Loucy (cell line): ENCODE data around the gene TIMP2.

Experiments
- H2AFZ ChIP-seq: fragments of 200-600 bp; sonication (generic); 2 replicates; pipeline ENCODE4 v1.6.0; 2016; ENCODE audit warnings: antibody characterized with exemption, mild to moderate bottlenecking, low read length, moderate library complexity
- H3F3A ChIP-seq: fragments of 200-600 bp; 2 replicates; pipeline ENCODE4 v1.6.0; 2016; ENCODE audit warnings: antibody characterized with exemption, low read depth, mild to moderate bottlenecking
- H3K27me3 ChIP-seq: fragments of 200-600 bp; sonication (generic); 2 replicates; pipeline ENCODE4 v1.6.1; 2014; ENCODE audit warnings: low read length, mild to moderate bottlenecking; ENCODE audit not compliant: insufficient read depth, poor library complexity, severe bottlenecking
- H3K36me3 ChIP-seq: fragments of 200-600 bp; sonication (generic); 2 replicates; pipeline ENCODE4 v1.6.1; 2016; ENCODE audit warnings: low read length; ENCODE audit not compliant: insufficient read depth
- H3K4me1 ChIP-seq: fragments of 200-600 bp; sonication (generic); 2 replicates; pipeline ENCODE4 v1.5.1; 2014; ENCODE audit warnings: low read length, mild to moderate bottlenecking; ENCODE audit not compliant: insufficient read depth, poor library complexity, severe bottlenecking
- H3K4me2 ChIP-seq: fragments of 200-600 bp; sonication (generic); 2 replicates; pipeline ENCODE4 v1.6.0; 2014; ENCODE audit warnings: antibody characterized with exemption, low read length, low read depth, mild to moderate bottlenecking; ENCODE audit not compliant: poor library complexity, severe bottlenecking
- H3K4me3 ChIP-seq: fragments of 200-600 bp; sonication (generic); 2 replicates; pipeline ENCODE4 v1.5.1; 2014; ENCODE audit warnings: low read length, mild to moderate bottlenecking, mixed read lengths; ENCODE audit not compliant: poor library complexity, severe bottlenecking
- H3K79me2 ChIP-seq: fragments of 200-600 bp; sonication (generic); 2 replicates; pipeline ENCODE4 v1.6.1; 2014; ENCODE audit warnings: low read length; ENCODE audit not compliant: insufficient read depth
- H3K9ac ChIP-seq: fragments of 200-600 bp; sonication (generic); 2 replicates; pipeline ENCODE4 v1.6.0; 2014; ENCODE audit warnings: mild to moderate bottlenecking, low read depth, low read length, moderate library complexity; ENCODE audit not compliant: poor library complexity, severe bottlenecking
- H3K9me2 ChIP-seq: fragments of 200-600 bp; sonication (generic); replicated peaks from 2 replicates; pipeline ENCODE4 v1.6.1; 2016; ENCODE audit warnings: low read depth, low read length, mixed read lengths
- H3K9me3 ChIP-seq: fragments of 200-600 bp; sonication (generic); 2 replicates; pipeline ENCODE4 v1.6.1; 2014; ENCODE audit warnings: mild to moderate bottlenecking, antibody characterized with exemption, low read length, low read depth; ENCODE audit not compliant: insufficient read depth
- H4K20me1 ChIP-seq: fragments of 200-600 bp; sonication (generic); 2 replicates; pipeline ENCODE4 v1.6.0; 2014; ENCODE audit warnings: antibody characterized with exemption, low read length, mild to moderate bottlenecking; ENCODE audit not compliant: insufficient read depth, poor library complexity, severe bottlenecking
- EZH2phosphoT487 ChIP-seq: fragments of 200-600 bp; IDR thresholded peaks from 2 replicates; pipeline ENCODE4 v1.6.1; 2018; ENCODE audit warnings: antibody characterized with exemption, mild to moderate bottlenecking, moderate library complexity, borderline replicate concordance
- TF ChIP-seq, protein P1 (sequence below): fragments of 200-600 bp; sonication (generic); conservative IDR thresholded peaks from 2 replicates; pipeline ENCODE4 v1.5.1; 2014; ENCODE audit warnings: mild to moderate bottlenecking, antibody characterized with exemption, low read length

TIMP2 gene

DNA sequence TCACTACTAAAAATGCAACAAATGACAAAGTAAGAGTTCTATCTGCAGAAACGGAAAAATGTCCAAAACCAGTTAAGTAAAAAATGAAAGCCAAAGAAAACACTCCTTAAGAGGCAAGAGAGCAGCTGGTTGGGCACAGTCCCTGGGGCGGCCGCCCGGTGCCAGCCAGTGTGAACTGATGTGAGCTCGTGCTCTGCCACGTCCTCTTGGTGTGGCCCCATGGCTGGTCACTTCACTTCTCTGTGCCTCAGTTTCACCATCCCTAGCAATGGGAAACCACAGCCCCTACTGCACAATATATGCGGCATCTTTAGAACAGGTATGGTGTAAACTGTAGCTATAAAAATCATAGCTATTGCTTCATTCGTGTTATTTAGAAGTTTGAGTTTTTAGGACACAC is 105.8 kb downstream of the TIMP2 start:
- no peaks in the 10 kb centered on the region for H3K9me2 ChIP-seq
- H4K20me1 ChIP-seq: peaks cover 2% of the 10 kb centered on the region
- H3K4me2 ChIP-seq: peak overlapping the region; percentile 69
- peaks cover 29% of the 10 kb centered on the region for H3K79me2 ChIP-seq
- peaks cover 72% of the 10 kb centered on the region for H3K36me3 ChIP-seq
- peaks cover 46% of the 10 kb centered on the region for H3K4me1 ChIP-seq
- H3K27me3 ChIP-seq: no peaks in the 10 kb centered on the region
- no peak overlapping the region for H2AFZ ChIP-seq
- H3F3A ChIP-seq: peaks cover 31% of the 10 kb centered on the region
- no peaks in the 10 kb centered on the region for H3K9me3 ChIP-seq
- H3K9ac ChIP-seq: peak overlapping the region; percentile 64
- peak overlapping the region; percentile 44 for H3K4me3 ChIP-seq
- TF ChIP-seq, protein P1, sequence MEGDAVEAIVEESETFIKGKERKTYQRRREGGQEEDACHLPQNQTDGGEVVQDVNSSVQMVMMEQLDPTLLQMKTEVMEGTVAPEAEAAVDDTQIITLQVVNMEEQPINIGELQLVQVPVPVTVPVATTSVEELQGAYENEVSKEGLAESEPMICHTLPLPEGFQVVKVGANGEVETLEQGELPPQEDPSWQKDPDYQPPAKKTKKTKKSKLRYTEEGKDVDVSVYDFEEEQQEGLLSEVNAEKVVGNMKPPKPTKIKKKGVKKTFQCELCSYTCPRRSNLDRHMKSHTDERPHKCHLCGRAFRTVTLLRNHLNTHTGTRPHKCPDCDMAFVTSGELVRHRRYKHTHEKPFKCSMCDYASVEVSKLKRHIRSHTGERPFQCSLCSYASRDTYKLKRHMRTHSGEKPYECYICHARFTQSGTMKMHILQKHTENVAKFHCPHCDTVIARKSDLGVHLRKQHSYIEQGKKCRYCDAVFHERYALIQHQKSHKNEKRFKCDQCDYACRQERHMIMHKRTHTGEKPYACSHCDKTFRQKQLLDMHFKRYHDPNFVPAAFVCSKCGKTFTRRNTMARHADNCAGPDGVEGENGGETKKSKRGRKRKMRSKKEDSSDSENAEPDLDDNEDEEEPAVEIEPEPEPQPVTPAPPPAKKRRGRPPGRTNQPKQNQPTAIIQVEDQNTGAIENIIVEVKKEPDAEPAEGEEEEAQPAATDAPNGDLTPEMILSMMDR: no peak
- TF ChIP-seq EZH2phosphoT487: no peak

DNA sequence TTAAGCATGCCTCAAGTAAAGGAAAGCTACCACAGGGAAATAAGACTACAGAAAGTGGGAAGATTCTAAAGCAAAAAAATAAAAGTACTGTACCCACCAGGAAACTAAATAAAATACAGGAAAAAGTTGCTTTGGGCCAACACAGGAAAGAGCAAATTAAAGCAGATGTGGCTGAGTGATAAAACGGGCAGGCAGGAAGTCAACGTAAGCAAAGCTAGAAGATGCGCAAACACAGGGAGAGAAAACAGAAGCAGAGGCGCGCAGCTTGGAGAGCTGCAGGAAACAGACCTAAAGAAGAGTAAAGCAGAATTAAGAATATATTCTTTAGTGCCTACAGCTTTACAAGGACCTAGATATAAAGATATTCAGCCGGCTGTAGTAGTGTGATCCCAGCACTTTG is 106.3 kb downstream of the TIMP2 start:
- Histone ChIP-seq H3K79me2 (peaks cover 25% of the 10 kb centered on the region), H3F3A (peaks cover 31% of the 10 kb centered on the region), H3K4me1 (peaks cover 46% of the 10 kb centered on the region), H3K36me3 (peaks cover 72% of the 10 kb centered on the region), H3K9ac (peak overlapping the region; percentile 64), H3K4me2 (peak overlapping the region; percentile 76), H2AFZ (no peak overlapping the region), H3K9me2 (no peaks in the 10 kb centered on the region), H3K4me3 (peak overlapping the region; percentile 49), H3K27me3 (no peaks in the 10 kb centered on the region), H3K9me3 (no peaks in the 10 kb centered on the region), H4K20me1 (peaks cover 2% of the 10 kb centered on the region)
- TF ChIP-seq, protein P1: no peak
- TF ChIP-seq EZH2phosphoT487: no peak

DNA sequence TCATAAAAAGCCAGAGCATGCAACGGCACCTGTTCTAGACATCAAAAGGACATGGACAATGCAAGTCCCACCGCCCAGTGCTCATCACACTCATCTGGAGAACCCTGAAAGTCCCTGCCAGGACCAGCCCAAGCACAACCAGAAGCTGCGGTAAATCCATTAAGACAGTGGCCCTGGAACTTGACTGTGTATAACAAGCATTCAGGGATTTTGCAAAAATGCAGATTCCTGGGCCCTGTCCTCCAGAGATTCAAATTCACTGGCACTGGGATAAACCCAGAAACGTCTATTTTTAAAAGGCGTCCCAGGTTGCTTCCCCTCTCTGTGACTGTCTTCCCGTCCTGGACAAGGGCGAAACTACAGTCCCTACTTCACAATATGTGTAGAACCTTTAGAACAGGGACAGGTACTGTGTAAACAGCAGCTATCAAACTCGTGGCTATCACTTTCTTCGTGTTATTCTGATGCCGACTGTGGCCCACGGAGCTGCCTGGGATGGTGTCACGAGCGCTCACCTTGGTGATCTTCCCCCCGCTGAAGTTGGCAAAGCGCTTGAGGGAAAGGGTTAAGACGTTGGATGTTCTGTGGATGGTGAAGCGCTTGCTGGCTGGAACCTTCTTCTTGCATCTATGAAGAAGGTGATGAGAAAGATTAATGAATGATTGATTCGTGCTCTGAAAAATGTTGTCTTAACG is 106.9 kb downstream of the TIMP2 start:
- peaks cover 46% of the 10 kb centered on the region for H3K4me1 ChIP-seq
- H2AFZ ChIP-seq: no peak overlapping the region
- H3K27me3 ChIP-seq: no peaks in the 10 kb centered on the region
- peaks cover 19% of the 10 kb centered on the region for H3K79me2 ChIP-seq
- no peak for TF ChIP-seq EZH2phosphoT487
- no peaks in the 10 kb centered on the region for H3K9me2 ChIP-seq
- H3K9ac ChIP-seq: peak overlapping the region; percentile 58
- H3K36me3 ChIP-seq: peaks cover 72% of the 10 kb centered on the region
- peak overlapping the region; percentile 76 for H3K4me2 ChIP-seq
- H3F3A ChIP-seq: peaks cover 31% of the 10 kb centered on the region
- H4K20me1 ChIP-seq: peaks cover 2% of the 10 kb centered on the region
- peak overlapping the region; percentile 49 for H3K4me3 ChIP-seq
- no peaks in the 10 kb centered on the region for H3K9me3 ChIP-seq

DNA sequence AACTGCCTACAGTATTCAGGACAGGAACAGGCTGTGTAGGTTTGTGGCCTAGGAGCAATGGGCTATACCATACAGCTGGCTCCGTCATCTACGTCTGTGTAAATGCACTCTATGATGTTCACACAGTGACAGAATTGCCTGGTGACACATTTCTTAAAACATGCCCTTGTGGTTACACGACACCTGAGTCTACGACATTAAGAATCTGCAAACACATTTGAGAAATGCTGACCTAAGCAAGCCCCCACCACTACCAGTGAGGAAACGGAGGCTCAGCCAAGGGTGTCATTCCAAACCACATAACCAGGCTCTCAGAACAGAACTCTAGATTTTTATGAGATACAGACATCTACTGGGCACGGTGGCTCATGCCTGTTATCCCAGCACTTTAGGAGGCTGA is 108.1 kb downstream of the TIMP2 start:
- H3F3A ChIP-seq: peaks cover 31% of the 10 kb centered on the region

More for the DNA sequence above, 108.1 kb downstream of the TIMP2 start:
- H3K4me1 ChIP-seq: peaks cover 46% of the 10 kb centered on the region
- H4K20me1 ChIP-seq: peaks cover 2% of the 10 kb centered on the region
- H3K79me2 ChIP-seq: peaks cover 14% of the 10 kb centered on the region
- peak overlapping the region; percentile 58 for H3K9ac ChIP-seq
- TF ChIP-seq EZH2phosphoT487: no peak
- TF ChIP-seq, protein P1: no peak
- peak overlapping the region; percentile 76 for H3K4me2 ChIP-seq
- H3K27me3 ChIP-seq: no peaks in the 10 kb centered on the region
- H3K36me3 ChIP-seq: peaks cover 72% of the 10 kb centered on the region
- peak overlapping the region; percentile 30 for H3K4me3 ChIP-seq
- H3K9me2 ChIP-seq: no peaks in the 10 kb centered on the region
- H3K9me3 ChIP-seq: no peaks in the 10 kb centered on the region
- no peak overlapping the region for H2AFZ ChIP-seq
